Astrocyte (in vitro differentiated cells and primary cell): ENCODE data around the gene METRNL. TPM values are rescaled to one million over a fixed set of nuclear protein-coding genes. Genes with fewer than 3 reads are reported as not detected.

Source experiments
- DNase-seq: peaks from one replicate; pipeline ENCODE4 v3.0.0-alpha.2; 2010; ENCODE audit warnings: low read depth
- FAIRE-seq: peaks from 2 replicates; lab custom pipeline; 2011; peaks lifted over from hg19 to GRCh38; lab: Jason Lieb, UNC
- H2AFZ ChIP-seq: 2 replicates; pipeline ENCODE4 v1.6.0; 2012; ENCODE audit warnings: low read depth, low read length, inconsistent platforms
- H3K27ac ChIP-seq: 2 replicates; pipeline ENCODE4 v1.5.1; 2011; ENCODE audit warnings: low read depth, low read length, inconsistent platforms
- H3K27me3 ChIP-seq: 2 replicates; pipeline ENCODE4 v1.6.0; 2011; ENCODE audit warnings: low read length, inconsistent platforms; ENCODE audit not compliant: insufficient read depth
- H3K36me3 ChIP-seq: 2 replicates; pipeline ENCODE4 v1.5.1; 2011; ENCODE audit warnings: low read length, inconsistent platforms; ENCODE audit not compliant: insufficient read depth
- H3K4me1 ChIP-seq: 2 replicates; pipeline ENCODE4 v1.5.1; 2011; ENCODE audit warnings: low read length, inconsistent platforms; ENCODE audit not compliant: insufficient read depth
- H3K4me2 ChIP-seq: 2 replicates; pipeline ENCODE4 v1.6.0; 2012; ENCODE audit warnings: low read length, inconsistent platforms
- H3K4me3 ChIP-seq: 2 replicates; pipeline ENCODE4 v1.5.1; 2011; ENCODE audit warnings: low read depth, mild to moderate bottlenecking, low read length, inconsistent platforms; ENCODE audit not compliant: insufficient read depth
- H3K79me2 ChIP-seq: 2 replicates; pipeline ENCODE4 v1.6.0; 2012; ENCODE audit warnings: mild to moderate bottlenecking, low read length, inconsistent platforms; ENCODE audit not compliant: insufficient read depth
- H3K9ac ChIP-seq: 2 replicates; pipeline ENCODE4 v1.6.0; 2012; ENCODE audit warnings: mild to moderate bottlenecking, low read length, inconsistent platforms
- H3K9me3 ChIP-seq: 2 replicates; pipeline ENCODE4 v1.5.1; 2012; ENCODE audit warnings: low read depth, mild to moderate bottlenecking, low read length, inconsistent platforms; ENCODE audit not compliant: insufficient read depth
- H4K20me1 ChIP-seq: 2 replicates; pipeline ENCODE4 v1.6.0; 2012; ENCODE audit warnings: low read length, inconsistent platforms; ENCODE audit not compliant: insufficient read depth
- H3K27ac Mint-ChIP-seq: one replicate; pipeline ENCODE4 v1.8.0; 2021; ENCODE audit warnings: mild to moderate bottlenecking, mixed read lengths; ENCODE audit not compliant: unreplicated experiment
- H3K27me3 Mint-ChIP-seq: one replicate; pipeline ENCODE4 v1.8.0; 2021; ENCODE audit warnings: low read depth, mixed read lengths; ENCODE audit not compliant: unreplicated experiment
- H3K36me3 Mint-ChIP-seq: one replicate; pipeline ENCODE4 v1.8.0; 2021; ENCODE audit warnings: low read depth, mixed read lengths; ENCODE audit not compliant: unreplicated experiment
- H3K4me1 Mint-ChIP-seq: one replicate; pipeline ENCODE4 v1.8.0; 2021; ENCODE audit warnings: low read depth, mixed read lengths; ENCODE audit not compliant: unreplicated experiment
- H3K4me3 Mint-ChIP-seq: one replicate; pipeline ENCODE4 v1.8.0; 2021; ENCODE audit warnings: mild to moderate bottlenecking, moderate library complexity, mixed read lengths; ENCODE audit not compliant: unreplicated experiment
- H3K9me3 Mint-ChIP-seq: one replicate; pipeline ENCODE4 v1.8.0; 2021; ENCODE audit warnings: mild to moderate bottlenecking, mixed read lengths; ENCODE audit not compliant: unreplicated experiment
- CTCF ChIP-seq: IDR thresholded peaks from 2 replicates; pipeline ENCODE4 v1.5.1; 2011; ENCODE audit warnings: low read depth, mild to moderate bottlenecking, inconsistent platforms, low read length, moderate library complexity; ENCODE audit not compliant: insufficient read depth
- EZH2 ChIP-seq: IDR thresholded peaks from 2 replicates; pipeline ENCODE4 v1.6.1; 2012; ENCODE audit warnings: mild to moderate bottlenecking, low read length, inconsistent platforms; ENCODE audit not compliant: insufficient read depth
- total RNA-seq: library from RNA; stranded (reverse); gene quantifications from 2 replicates; pipeline ENCODE4 v1.2.1, GENCODE V29; 2021

Gene METRNL
- total RNA-seq, 1 donor from 2014 or later, result 36.7 TPM

DNA sequence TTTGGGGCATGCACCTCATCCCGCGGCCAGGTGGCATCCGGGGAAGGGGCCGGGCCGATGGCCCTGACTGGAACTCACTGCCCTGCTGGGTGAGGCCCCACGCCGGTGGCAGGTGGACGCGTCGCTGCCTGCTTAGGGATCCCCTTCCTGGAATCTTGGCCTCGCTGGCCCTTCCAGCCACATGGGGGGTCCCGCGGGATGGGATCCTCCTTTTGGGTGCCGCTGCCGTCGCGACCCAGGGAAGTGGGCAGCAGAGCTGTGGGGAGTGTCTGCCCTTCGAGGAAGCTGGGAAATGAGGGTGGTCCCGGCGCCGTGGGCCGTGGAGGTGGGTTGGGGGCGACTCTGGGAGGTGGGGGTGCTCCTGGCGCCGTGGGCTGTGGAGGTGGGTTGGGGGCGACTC is 12.8 kb downstream of the METRNL start:
- FAIRE-seq, result no peak
- Histone ChIP-seq H3K4me1 (peaks cover 6% of the 10 kb centered on the region), H3K27ac (no peak overlapping the region), H3K4me3 (no peak overlapping the region), H3K27me3 (no peaks in the 10 kb centered on the region), H3K9me3 (no peaks in the 10 kb centered on the region), H2AFZ (no peak overlapping the region), H3K36me3 (peaks cover 4% of the 10 kb centered on the region), H3K9ac (no peak overlapping the region), H4K20me1 (peaks cover 79% of the 10 kb centered on the region), H3K79me2 (peaks cover 50% of the 10 kb centered on the region), H3K4me2 (no peak overlapping the region)
- no peak for TF ChIP-seq EZH2
- TF ChIP-seq CTCF, result no peak
- Mint-ChIP-seq H3K27ac (no peak overlapping the region), H3K4me3 (no peak overlapping the region), H3K36me3 (peaks cover 7% of the 10 kb centered on the region), H3K27me3 (no peaks in the 10 kb centered on the region), H3K4me1 (peaks cover 2% of the 10 kb centered on the region), H3K9me3 (no peaks in the 10 kb centered on the region)
- no peak for DNase-seq

GRCh38 chr17:83092931-83093330 is 13.5 kb downstream of the METRNL start:
- no peak overlapping the region for H3K27ac ChIP-seq
- TF ChIP-seq EZH2 (no peak), CTCF (no peak)
- H3K4me1 ChIP-seq, result peaks cover 6% of the 10 kb centered on the region
- no peak for DNase-seq
- H3K9me3 ChIP-seq, result no peaks in the 10 kb centered on the region
- peaks cover 7% of the 10 kb centered on the region for H3K36me3 Mint-ChIP-seq
- no peak overlapping the region for H3K27ac Mint-ChIP-seq
- H3K79me2 ChIP-seq, result peaks cover 43% of the 10 kb centered on the region
- H2AFZ ChIP-seq, result no peak overlapping the region
- no peak overlapping the region for H3K4me3 Mint-ChIP-seq
- no peaks in the 10 kb centered on the region for H3K27me3 Mint-ChIP-seq
- no peak overlapping the region for H3K4me3 ChIP-seq
- H3K9ac ChIP-seq, result no peak overlapping the region
- no peak overlapping the region for H3K4me2 ChIP-seq
- no peaks in the 10 kb centered on the region for H3K9me3 Mint-ChIP-seq
- no peaks in the 10 kb centered on the region for H3K27me3 ChIP-seq
- H3K36me3 ChIP-seq, result peaks cover 4% of the 10 kb centered on the region
- H4K20me1 ChIP-seq, result peaks cover 75% of the 10 kb centered on the region
- no peak for FAIRE-seq
- H3K4me1 Mint-ChIP-seq, result peaks cover 2% of the 10 kb centered on the region

GRCh38 chr17:83093506-83093905 is 14.1 kb downstream of the METRNL start:
- H3K36me3 ChIP-seq, result peaks cover 4% of the 10 kb centered on the region
- no peak overlapping the region for H3K4me2 ChIP-seq
- H3K9me3 ChIP-seq, result no peaks in the 10 kb centered on the region
- FAIRE-seq, result no peak
- no peaks in the 10 kb centered on the region for H3K27me3 ChIP-seq
- no peak overlapping the region for H3K4me3 ChIP-seq
- H3K9me3 Mint-ChIP-seq, result no peaks in the 10 kb centered on the region
- no peak overlapping the region for H3K9ac ChIP-seq
- no peak overlapping the region for H2AFZ ChIP-seq
- peaks cover 2% of the 10 kb centered on the region for H3K4me1 Mint-ChIP-seq
- no peak overlapping the region for H3K27ac Mint-ChIP-seq
- H3K4me1 ChIP-seq, result peaks cover 6% of the 10 kb centered on the region
- H4K20me1 ChIP-seq, result peaks cover 75% of the 10 kb centered on the region
- H3K79me2 ChIP-seq, result peaks cover 37% of the 10 kb centered on the region
- TF ChIP-seq EZH2, result no peak
- TF ChIP-seq CTCF, result no peak
- no peaks in the 10 kb centered on the region for H3K27me3 Mint-ChIP-seq
- H3K4me3 Mint-ChIP-seq, result no peak overlapping the region
- H3K27ac ChIP-seq, result no peak overlapping the region
- no peak for DNase-seq
- H3K36me3 Mint-ChIP-seq, result peaks cover 7% of the 10 kb centered on the region
